Immature natural killer cell (primary cell): ENCODE results near the gene ATP5PF. TPM values are rescaled to one million over a fixed set of nuclear protein-coding genes. Genes with fewer than 3 reads are reported as not detected.
A peak's percentile ranks its signal among the peaks of the same experiment; 100 is the strongest.
"Not testable (repeated sequence)": the region's sequence is repeated elsewhere in the genome, so short reads cannot be mapped to it uniquely, and the experiment has no call there.

Experiments
- DNase-seq, 3 donors: peaks; one replicate each; pipeline ENCODE4 v3.0.0; 2022; ENCODE audit warnings: mixed read lengths in 1 of 3
- H3K27ac Mint-ChIP-seq, 6 donors: one replicate each; pipeline ENCODE4 v1.8.0; 2020; ENCODE audit warnings: mixed read lengths in 6 of 6, mild to moderate bottlenecking in 5 of 6, inconsistent platforms in 4 of 6, moderate library complexity in 3 of 6
- H3K27me3 Mint-ChIP-seq, 3 donors: one replicate each; pipeline ENCODE4 v1.8.0; 2020 to 2021; ENCODE audit warnings: low read depth in 3 of 3, mild to moderate bottlenecking in 3 of 3, mixed read lengths in 3 of 3, moderate library complexity in 3 of 3, inconsistent platforms in 1 of 3
- H3K36me3 Mint-ChIP-seq, 3 donors: one replicate each; pipeline ENCODE4 v1.8.0; 2020; ENCODE audit warnings: mixed read lengths in 3 of 3, inconsistent platforms in 2 of 3, mild to moderate bottlenecking in 2 of 3
- H3K4me1 Mint-ChIP-seq, 2 donors: one replicate each; pipeline ENCODE4 v1.8.0; 2020; ENCODE audit warnings: inconsistent platforms in 2 of 2, mild to moderate bottlenecking in 2 of 2, mixed read lengths in 2 of 2, moderate library complexity in 1 of 2
- H3K4me3 Mint-ChIP-seq, 5 donors: one replicate each; pipeline ENCODE4 v1.8.0; 2020; ENCODE audit warnings: mild to moderate bottlenecking in 5 of 5, mixed read lengths in 5 of 5, inconsistent platforms in 3 of 5, moderate library complexity in 3 of 5
- H3K9me3 Mint-ChIP-seq, 6 donors: one replicate each; pipeline ENCODE4 v1.8.0; 2020; ENCODE audit warnings: mild to moderate bottlenecking in 6 of 6, mixed read lengths in 6 of 6, inconsistent platforms in 4 of 6, moderate library complexity in 3 of 6
- polyA plus RNA-seq, 3 donors: library from polyadenylated mRNA; unstranded; fragments of 300-500 nt; fragmentation: Illumina TruSeq; gene quantifications; one replicate each; pipeline ENCODE4 v1.2.3, GENCODE V29; 2021

Gene ATP5PF
- polyA plus RNA-seq, 3 donors from 2014 or later: 343 to 470 (median 345) TPM

GRCh38 chr21:25708467-25709065 is 26.1 kb downstream of the ATP5PF start:
- no peaks in the 10 kb centered on the region for H3K36me3 Mint-ChIP-seq
- DNase-seq: peak; percentile 27 to 45 (median 37)
- no peak overlapping the region for H3K27ac Mint-ChIP-seq
- no peaks in the 10 kb centered on the region for H3K27me3 Mint-ChIP-seq
- no peaks in the 10 kb centered on the region for H3K9me3 Mint-ChIP-seq
- no peaks in the 10 kb centered on the region for H3K4me1 Mint-ChIP-seq
- no peak overlapping the region for H3K4me3 Mint-ChIP-seq

- peaks cover 0 to 3% (median 2%) of the 10 kb centered on the region in 3 donors for H3K27me3 Mint-ChIP-seq
- DNase-seq: no peak
- no peaks in the 10 kb centered on the region for H3K4me1 Mint-ChIP-seq
- no peaks in the 10 kb centered on the region for H3K36me3 Mint-ChIP-seq
- H3K4me3 Mint-ChIP-seq: no peak overlapping the region
- H3K9me3 Mint-ChIP-seq: no peaks in the 10 kb centered on the region
- H3K27ac Mint-ChIP-seq: no peak overlapping the region
Measured at GRCh38 chr21:25701529-25701928, 33.2 kb downstream of the ATP5PF start.

GRCh38 chr21:25700741-25701140 is 34.0 kb downstream of the ATP5PF start:
- Mint-ChIP-seq H3K4me1 (no peaks in the 10 kb centered on the region), H3K27me3 (peaks cover 0 to 3% (median 2%) of the 10 kb centered on the region in 3 donors), H3K9me3 (no peaks in the 10 kb centered on the region), H3K4me3 (no peak overlapping the region), H3K36me3 (no peaks in the 10 kb centered on the region), H3K27ac (no peak overlapping the region)
- DNase-seq: no peak

- not testable (repeated sequence) for H3K27me3 Mint-ChIP-seq, DNase-seq, H3K4me3 Mint-ChIP-seq, H3K36me3 Mint-ChIP-seq, H3K27ac Mint-ChIP-seq, H3K9me3 Mint-ChIP-seq, H3K4me1 Mint-ChIP-seq
Measured at GRCh38 chr21:25695461-25695860, 39.2 kb downstream of the ATP5PF start.

GRCh38 chr21:25691976-25692375 is 42.7 kb downstream of the ATP5PF start:
- no peaks in the 10 kb centered on the region for H3K27me3 Mint-ChIP-seq
- no peaks in the 10 kb centered on the region for H3K4me1 Mint-ChIP-seq
- no peaks in the 10 kb centered on the region for H3K36me3 Mint-ChIP-seq
- H3K27ac Mint-ChIP-seq: no peak overlapping the region
- no peak for DNase-seq
- H3K9me3 Mint-ChIP-seq: no peaks in the 10 kb centered on the region
- no peak overlapping the region for H3K4me3 Mint-ChIP-seq

- Mint-ChIP-seq H3K27me3 (peaks cover 0 to 5% (median 0%) of the 10 kb centered on the region in 3 donors), H3K9me3 (no peaks in the 10 kb centered on the region), H3K4me1 (no peaks in the 10 kb centered on the region), H3K36me3 (no peaks in the 10 kb centered on the region), H3K27ac (no peak overlapping the region), H3K4me3 (no peak overlapping the region)
- DNase-seq: no peak
Measured at GRCh38 chr21:25689226-25689625, 45.5 kb downstream of the ATP5PF start.

- Mint-ChIP-seq H3K4me1 (no peaks in the 10 kb centered on the region), H3K27ac (no peak overlapping the region), H3K27me3 (peaks cover 0 to 5% (median 0%) of the 10 kb centered on the region in 3 donors), H3K4me3 (no peak overlapping the region), H3K36me3 (no peaks in the 10 kb centered on the region), H3K9me3 (no peaks in the 10 kb centered on the region)
- no peak for DNase-seq
Measured at GRCh38 chr21:25688275-25689155, 46.2 kb downstream of the ATP5PF start.

GRCh38 chr21:25687787-25688186 is 46.9 kb downstream of the ATP5PF start:
- Mint-ChIP-seq H3K27ac (no peak overlapping the region), H3K4me3 (no peak overlapping the region), H3K36me3 (no peaks in the 10 kb centered on the region), H3K9me3 (no peaks in the 10 kb centered on the region), H3K27me3 (peaks cover 0 to 5% (median 0%) of the 10 kb centered on the region in 3 donors), H3K4me1 (no peaks in the 10 kb centered on the region)
- no peak for DNase-seq

GRCh38 chr21:25682382-25682781 is 52.3 kb downstream of the ATP5PF start:
- Mint-ChIP-seq H3K9me3 (peaks cover 0 to 2% (median 0%) of the 10 kb centered on the region in 6 donors), H3K4me3 (no peak overlapping the region), H3K4me1 (no peaks in the 10 kb centered on the region), H3K27me3 (peaks cover 0 to 8% (median 5%) of the 10 kb centered on the region in 3 donors), H3K36me3 (no peaks in the 10 kb centered on the region), H3K27ac (no peak overlapping the region)
- DNase-seq: no peak

- peaks cover 0 to 4% (median 0%) of the 10 kb centered on the region in 6 donors for H3K9me3 Mint-ChIP-seq
- DNase-seq: no peak
- no peak overlapping the region for H3K27ac Mint-ChIP-seq
- H3K4me3 Mint-ChIP-seq: no peak overlapping the region
- H3K4me1 Mint-ChIP-seq: no peaks in the 10 kb centered on the region
- H3K36me3 Mint-ChIP-seq: no peaks in the 10 kb centered on the region
- H3K27me3 Mint-ChIP-seq: peaks cover 0 to 5% (median 3%) of the 10 kb centered on the region in 3 donors
Measured at GRCh38 chr21:25676451-25676850, 58.3 kb downstream of the ATP5PF start.

Other genes with a start within 250 kb of the ATP5PF start
- 10 to 100 TPM; 20.2 to 33.0 (median 22.8) TPM for gene MRPL39, start 127.4 kb downstream of the ATP5PF start, polyA plus RNA-seq
- gene JAM2, start 95.6 kb downstream of the ATP5PF start, polyA plus RNA-seq: not detected
- gene GABPA, start 68 bp upstream of the ATP5PF start, polyA plus RNA-seq: 10 to 100 TPM; 12.6 to 20.8 (median 14.8) TPM